BJ (cell line): ENCODE measurements around the gene MUC2. TPM values are rescaled to one million over a fixed set of nuclear protein-coding genes. Genes with fewer than 3 reads are reported as not detected.

ENCODE experiments used
- CTCF ChIA-PET: fragments of 350-600 bp; formaldehyde crosslinking; extraction: SDS; loops from one replicate; lab custom pipeline; 2021; ENCODE audit warnings: antibody characterized with exemption, inconsistent platforms; lab: Yijun Ruan, JAX
- POLR2A ChIA-PET: fragments of 300-600 bp; sonication (Branson Sonifier 250); formaldehyde crosslinking; extraction: SDS; loops from one replicate; lab custom pipeline; 2021; ENCODE audit warnings: antibody characterized with exemption; lab: Charles Lee
- DNase-seq: peaks from one replicate; pipeline ENCODE4 v3.0.0-alpha.2; 2011; ENCODE audit warnings: low read depth
- H3K27me3 ChIP-seq: 2 replicates; pipeline ENCODE4 v1.6.0; 2011; ENCODE audit warnings: low read length; ENCODE audit not compliant: control insufficient read depth, insufficient read depth
- H3K36me3 ChIP-seq: 2 replicates; pipeline ENCODE4 v1.5.1; 2011; ENCODE audit warnings: low read length; ENCODE audit not compliant: control insufficient read depth, insufficient read depth
- H3K4me3 ChIP-seq: 2 replicates; pipeline ENCODE4 v1.5.1; 2011; ENCODE audit warnings: low read depth, mild to moderate bottlenecking, control low read depth, low read length
- polyA plus RNA-seq: library from polyadenylated mRNA; depleted of rRNA; stranded (reverse); fragments of >200 nt; gene quantifications from 2 replicates; pipeline ENCODE4 v1.2.3, GENCODE V29; 2011
- TF ChIP-seq, protein P1 (sequence below): IDR thresholded peaks from 2 replicates; pipeline ENCODE4 v1.5.1; 2011; ENCODE audit warnings: low read depth, mild to moderate bottlenecking, control low read depth, inconsistent platforms, low read length, moderate library complexity; ENCODE audit not compliant: insufficient read depth

MUC2 gene
- polyA plus RNA-seq, 1 experiment: not detected

DNA sequence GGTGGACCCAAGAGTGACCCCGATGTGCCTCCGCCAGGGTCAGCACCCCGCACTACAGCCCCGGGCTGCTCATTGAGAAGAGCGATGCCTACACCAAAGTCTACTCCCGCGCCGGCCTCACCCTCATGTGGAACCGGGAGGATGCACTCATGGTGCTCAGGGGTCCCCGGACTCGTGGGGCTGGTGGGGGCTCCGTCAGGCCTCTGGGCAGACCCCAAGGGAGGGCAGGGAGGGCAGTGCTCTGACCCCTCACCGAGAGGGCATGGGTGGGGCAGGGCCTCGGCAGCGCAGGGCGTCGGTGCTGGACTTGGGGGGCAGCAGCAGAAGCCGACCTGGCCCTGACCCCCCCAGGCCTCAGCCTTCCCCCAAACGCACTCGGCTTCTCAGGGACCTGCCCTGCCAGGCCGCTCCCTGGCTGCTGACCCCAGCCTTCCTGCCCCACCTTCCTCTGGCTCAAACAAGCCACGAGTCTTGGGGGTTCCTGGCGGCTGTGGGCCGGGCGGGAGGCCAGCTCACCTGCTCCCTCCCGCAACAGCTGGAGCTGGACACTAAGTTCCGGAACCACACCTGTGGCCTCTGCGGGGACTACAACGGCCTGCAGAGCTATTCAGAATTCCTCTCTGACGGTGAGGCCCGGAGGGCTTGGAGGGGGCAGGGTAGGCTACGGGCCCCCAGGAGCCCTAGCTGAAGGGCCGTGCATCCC is 2.9 kb downstream of the MUC2 start:
- ChIA-PET CTCF (no interaction called here), POLR2A (no interaction called here)
- Histone ChIP-seq H3K36me3 (no peaks in the 10 kb centered on the region), H3K4me3 (no peak overlapping the region), H3K27me3 (no peaks in the 10 kb centered on the region)
- TF ChIP-seq, protein P1, sequence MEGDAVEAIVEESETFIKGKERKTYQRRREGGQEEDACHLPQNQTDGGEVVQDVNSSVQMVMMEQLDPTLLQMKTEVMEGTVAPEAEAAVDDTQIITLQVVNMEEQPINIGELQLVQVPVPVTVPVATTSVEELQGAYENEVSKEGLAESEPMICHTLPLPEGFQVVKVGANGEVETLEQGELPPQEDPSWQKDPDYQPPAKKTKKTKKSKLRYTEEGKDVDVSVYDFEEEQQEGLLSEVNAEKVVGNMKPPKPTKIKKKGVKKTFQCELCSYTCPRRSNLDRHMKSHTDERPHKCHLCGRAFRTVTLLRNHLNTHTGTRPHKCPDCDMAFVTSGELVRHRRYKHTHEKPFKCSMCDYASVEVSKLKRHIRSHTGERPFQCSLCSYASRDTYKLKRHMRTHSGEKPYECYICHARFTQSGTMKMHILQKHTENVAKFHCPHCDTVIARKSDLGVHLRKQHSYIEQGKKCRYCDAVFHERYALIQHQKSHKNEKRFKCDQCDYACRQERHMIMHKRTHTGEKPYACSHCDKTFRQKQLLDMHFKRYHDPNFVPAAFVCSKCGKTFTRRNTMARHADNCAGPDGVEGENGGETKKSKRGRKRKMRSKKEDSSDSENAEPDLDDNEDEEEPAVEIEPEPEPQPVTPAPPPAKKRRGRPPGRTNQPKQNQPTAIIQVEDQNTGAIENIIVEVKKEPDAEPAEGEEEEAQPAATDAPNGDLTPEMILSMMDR: no peak
- DNase-seq: no peak

DNA sequence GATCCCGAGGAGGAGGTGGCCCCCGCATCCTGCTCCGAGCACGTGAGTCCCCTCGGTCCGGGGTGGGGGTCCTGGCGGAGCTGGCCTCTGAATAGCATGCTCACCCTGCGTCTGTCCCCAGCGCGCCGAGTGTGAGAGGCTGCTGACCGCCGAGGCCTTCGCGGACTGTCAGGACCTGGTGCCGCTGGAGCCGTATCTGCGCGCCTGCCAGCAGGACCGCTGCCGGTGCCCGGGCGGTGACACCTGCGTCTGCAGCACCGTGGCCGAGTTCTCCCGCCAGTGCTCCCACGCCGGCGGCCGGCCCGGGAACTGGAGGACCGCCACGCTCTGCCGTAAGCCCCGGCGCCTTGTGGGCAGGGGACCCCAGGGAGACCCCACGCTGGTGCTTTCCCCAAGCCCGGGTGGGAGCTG is 3.5 kb downstream of the MUC2 start:
- ChIA-PET POLR2A (no interaction called here), CTCF (no interaction called here)
- no peak overlapping the region for H3K4me3 ChIP-seq
- no peaks in the 10 kb centered on the region for H3K36me3 ChIP-seq
- DNase-seq: no peak
- H3K27me3 ChIP-seq: no peaks in the 10 kb centered on the region
- TF ChIP-seq, protein P1: no peak

DNA sequence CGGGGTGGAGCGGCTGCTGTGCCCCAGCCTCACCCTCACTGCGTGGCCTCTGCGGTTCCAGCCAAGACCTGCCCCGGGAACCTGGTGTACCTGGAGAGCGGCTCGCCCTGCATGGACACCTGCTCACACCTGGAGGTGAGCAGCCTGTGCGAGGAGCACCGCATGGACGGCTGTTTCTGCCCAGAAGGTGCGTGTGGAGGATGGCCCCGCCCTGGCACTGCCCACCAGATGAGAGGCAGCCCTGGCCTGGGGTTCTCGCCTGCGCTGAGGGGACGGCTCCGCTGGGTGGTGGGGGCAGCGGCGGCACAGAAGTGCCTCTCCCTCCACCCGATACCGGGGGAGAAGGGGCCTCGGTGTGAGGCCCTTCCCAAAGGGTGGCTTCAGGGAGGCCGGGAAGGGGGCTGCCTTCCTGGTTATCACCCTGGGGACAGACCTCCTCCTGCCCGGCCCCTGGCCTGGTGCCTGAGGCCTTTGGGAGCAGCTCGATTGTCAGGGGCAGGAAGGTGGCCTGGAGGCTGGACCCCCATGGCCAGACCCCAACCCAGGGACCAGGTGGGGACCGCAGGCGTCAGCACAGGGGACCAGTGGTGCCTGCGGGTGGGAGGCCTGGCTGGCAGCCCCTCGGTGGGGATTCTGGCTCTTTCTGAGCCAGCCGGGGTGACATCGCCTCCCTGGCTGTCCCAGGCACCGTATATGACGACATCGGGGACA is 7.1 kb downstream of the MUC2 start:
- TF ChIP-seq, protein P1: no peak
- H3K4me3 ChIP-seq: no peak overlapping the region
- H3K36me3 ChIP-seq: no peaks in the 10 kb centered on the region
- ChIA-PET CTCF (no interaction called here), POLR2A (no interaction called here)
- no peaks in the 10 kb centered on the region for H3K27me3 ChIP-seq
- DNase-seq: no peak

DNA sequence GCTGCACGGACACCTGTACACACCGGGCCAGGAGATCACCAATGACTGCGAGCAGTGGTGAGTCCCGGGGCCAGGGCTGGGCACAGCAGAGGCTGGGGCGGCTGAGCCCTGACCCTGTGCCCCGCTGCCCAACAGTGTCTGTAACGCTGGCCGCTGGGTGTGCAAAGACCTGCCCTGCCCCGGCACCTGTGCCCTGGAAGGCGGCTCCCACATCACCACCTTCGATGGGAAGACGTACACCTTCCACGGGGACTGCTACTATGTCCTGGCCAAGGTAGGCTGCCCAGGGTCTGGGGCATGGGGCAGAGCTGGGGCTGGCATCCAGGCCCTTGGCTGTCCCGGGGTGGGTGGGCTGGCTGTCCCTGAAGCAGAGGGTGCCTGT is 7.7 kb downstream of the MUC2 start:
- H3K4me3 ChIP-seq: no peak overlapping the region
- TF ChIP-seq, protein P1: no peak
- CTCF ChIA-PET: no interaction called here
- DNase-seq: no peak
- POLR2A ChIA-PET: no interaction called here
- H3K27me3 ChIP-seq: no peaks in the 10 kb centered on the region
- no peaks in the 10 kb centered on the region for H3K36me3 ChIP-seq

DNA sequence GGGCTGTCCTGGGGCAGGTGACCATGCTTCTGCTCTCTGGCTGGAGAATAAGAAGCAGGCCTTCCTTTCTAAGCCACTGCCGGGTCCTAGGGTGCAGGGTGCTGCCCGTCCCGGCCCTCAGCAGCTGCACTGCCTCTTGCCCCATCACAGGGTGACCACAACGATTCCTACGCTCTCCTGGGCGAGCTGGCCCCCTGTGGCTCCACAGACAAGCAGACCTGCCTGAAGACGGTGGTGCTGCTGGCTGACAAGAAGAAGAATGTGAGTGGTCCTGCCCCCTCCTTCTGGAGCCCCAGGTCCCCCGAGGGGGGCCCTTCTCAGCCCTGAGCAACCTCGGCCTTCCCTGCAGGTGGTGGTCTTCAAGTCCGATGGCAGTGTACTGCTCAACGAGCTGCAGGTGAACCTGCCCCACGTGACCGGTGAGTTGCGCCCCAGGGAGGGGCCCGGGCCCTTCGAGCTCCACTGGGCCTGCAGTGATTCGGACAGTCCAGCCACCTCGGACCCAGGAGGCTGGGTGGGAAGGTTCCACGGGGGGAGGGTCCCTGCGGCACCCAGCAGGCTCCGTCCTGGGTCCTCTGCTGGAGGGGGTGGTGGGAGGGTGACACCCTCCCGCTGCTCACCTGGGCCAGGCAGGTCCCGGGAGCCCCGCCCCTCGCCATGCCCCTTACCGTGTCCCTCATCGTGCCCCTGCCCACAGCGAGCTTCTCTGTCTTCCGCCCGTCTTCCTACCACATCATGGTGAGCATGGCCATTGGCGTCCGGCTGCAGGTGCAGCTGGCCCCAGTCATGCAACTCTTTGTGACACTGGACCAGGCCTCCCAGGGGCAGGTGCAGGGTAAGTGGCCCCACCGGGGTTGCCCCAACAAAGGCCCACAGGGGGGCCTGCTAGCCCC is 8.3 kb downstream of the MUC2 start:
- no peak for DNase-seq
- POLR2A ChIA-PET: no interaction called here
- Histone ChIP-seq H3K36me3 (no peaks in the 10 kb centered on the region), H3K4me3 (no peak overlapping the region), H3K27me3 (no peaks in the 10 kb centered on the region)
- TF ChIP-seq, protein P1: no peak
- CTCF ChIA-PET: no interaction called here
